Liver (tissue), 9 donors: ENCODE data around the gene LDLRAD4. TPM values are rescaled to one million over a fixed set of nuclear protein-coding genes. Genes with fewer than 3 reads are reported as not detected.

ENCODE experiments used
- DNase-seq: peaks from one replicate; pipeline ENCODE4 v3.0.0-alpha.2; 2017; ENCODE audit warnings: low spot score
- H3K27ac ChIP-seq, 2 donors: one replicate each; pipeline ENCODE4 v1.7.0; 2013; ENCODE audit warnings: inconsistent platforms in 2 of 2, low read length in 2 of 2, control low read depth in 1 of 2, low read depth in 1 of 2, mild to moderate bottlenecking in 1 of 2
- H3K27me3 ChIP-seq, 4 donors: one replicate each; pipeline versions ENCODE4 v1.6.1 to v1.7.0; 2013; ENCODE audit warnings: low read length in 3 of 4, inconsistent platforms in 1 of 4, mild to moderate bottlenecking in 1 of 4, moderate library complexity in 1 of 4; ENCODE audit not compliant: control insufficient read depth in 4 of 4, insufficient read depth in 4 of 4
- H3K36me3 ChIP-seq, 4 donors: one replicate each; pipeline versions ENCODE4 v1.6.1 to v1.7.0; 2013; ENCODE audit warnings: low read length in 3 of 4, mild to moderate bottlenecking in 3 of 4, low read depth in 1 of 4, moderate library complexity in 1 of 4; ENCODE audit not compliant: control insufficient read depth in 4 of 4, insufficient read depth in 3 of 4
- H3K4me1 ChIP-seq, 4 donors: one replicate each; pipeline versions ENCODE4 v1.6.1 to v1.7.0; 2013; ENCODE audit warnings: low read length in 3 of 4, mild to moderate bottlenecking in 3 of 4, moderate library complexity in 1 of 4; ENCODE audit not compliant: control insufficient read depth in 4 of 4, insufficient read depth in 4 of 4
- H3K4me3 ChIP-seq, 3 donors: one replicate each; pipeline versions ENCODE4 v1.6.1 to v1.7.0; 2013; ENCODE audit warnings: low read length in 3 of 3, control low read depth in 1 of 3, low read depth in 1 of 3, mild to moderate bottlenecking in 1 of 3
- H3K9ac ChIP-seq, 2 donors: one replicate each; pipeline ENCODE4 v1.7.0; 2013; ENCODE audit warnings: low read length in 2 of 2, mild to moderate bottlenecking in 2 of 2, moderate library complexity in 2 of 2, control low read depth in 1 of 2, low read depth in 1 of 2
- H3K9me3 ChIP-seq, 4 donors: one replicate each; pipeline versions ENCODE4 v1.6.1 to v1.7.0; 2013; ENCODE audit warnings: low read length in 3 of 4; ENCODE audit not compliant: control insufficient read depth in 4 of 4
- ATF3 ChIP-seq: IDR thresholded peaks from 2 replicates; pipeline ENCODE4 v1.6.1; 2016; ENCODE audit warnings: antibody characterized with exemption
- FOXA1 ChIP-seq: IDR thresholded peaks from 2 replicates; pipeline ENCODE4 v1.6.1; 2016; ENCODE audit warnings: antibody characterized with exemption
- FOXA2 ChIP-seq: IDR thresholded peaks from 2 replicates; pipeline ENCODE4 v1.6.1; 2016; ENCODE audit warnings: antibody characterized with exemption
- HNF4A ChIP-seq, 2 donors: conservative IDR thresholded peaks; 2 replicates each; pipeline ENCODE4 v1.6.1; 2016; ENCODE audit warnings: antibody characterized with exemption in 2 of 2, mild to moderate bottlenecking in 2 of 2
- HNF4G ChIP-seq: IDR thresholded peaks from 2 replicates; pipeline ENCODE4 v1.6.1; 2016; ENCODE audit warnings: antibody characterized with exemption
- JUND ChIP-seq, 2 donors: IDR thresholded peaks; 2 replicates each; pipeline ENCODE4 v1.6.1; 2016; ENCODE audit warnings: antibody characterized with exemption in 2 of 2
- NR2F2 ChIP-seq: IDR thresholded peaks from 2 replicates; pipeline ENCODE4 v1.6.1; 2016; ENCODE audit warnings: antibody characterized with exemption
- RXRA ChIP-seq, 2 donors: IDR thresholded peaks; 2 replicates each; pipeline ENCODE4 v1.6.1; 2017 to 2018; ENCODE audit warnings: antibody characterized with exemption in 2 of 2, mild to moderate bottlenecking in 1 of 2
- TAF1 ChIP-seq: conservative IDR thresholded peaks from 2 replicates; pipeline ENCODE4 v1.6.1; 2016; ENCODE audit warnings: antibody characterized with exemption, mild to moderate bottlenecking
- YY1 ChIP-seq: IDR thresholded peaks from 2 replicates; pipeline ENCODE4 v1.6.1; 2016; ENCODE audit warnings: antibody characterized with exemption, mild to moderate bottlenecking
- ZBTB33 ChIP-seq: IDR thresholded peaks from 2 replicates; pipeline ENCODE4 v1.6.1; 2016; ENCODE audit warnings: antibody characterized with exemption
- WGBS: extraction: QIAGEN DNeasy Blood & Tissue Kit; methylation state at CpG from one replicate; pipeline ENCODE4 v1.1.7; 2013; 5-methylcytosine and 5-hydroxymethylcytosine counted together
- polyA plus RNA-seq, 2 donors: library from polyadenylated mRNA; stranded (reverse) in 1 of 2; unstranded in 1 of 2; fragments of 200-250 nt in 1 of 2; fragments of >200 nt in 1 of 2; fragmentation: Nextera tagmentation in 1 of 2; extraction: Ambion mirVana in 1 of 2; gene quantifications; one replicate each; pipeline versions ENCODE4 v1.2.1 to v1.2.3, GENCODE V29; 2013 to 2015
- total RNA-seq, 2 donors: library from RNA; depleted of rRNA; stranded (reverse); fragments of >200 nt; gene quantifications; one replicate each; pipeline ENCODE4 v1.2.3, GENCODE V29; 2014
- TF ChIP-seq, protein P1 (sequence below): IDR thresholded peaks from 2 replicates; pipeline ENCODE4 v1.6.1; 2016; ENCODE audit warnings: antibody characterized with exemption
- TF ChIP-seq, protein P2 (sequence below): IDR thresholded peaks from 2 replicates; pipeline ENCODE4 v1.6.1; 2016; ENCODE audit warnings: antibody characterized with exemption, mild to moderate bottlenecking
- donor health status: healthy.
- donor health status: healthy.
- donor health status: healthy.
- donor health status: healthy.
- donor health status: healthy.

Gene LDLRAD4
- total and polyA plus RNA-seq, 4 donors, result 4.8 to 41.7 (median 12.7) TPM

GRCh38 chr18:13313006-13313686, 94.6 kb downstream of the LDLRAD4 start (continued):
- TF ChIP-seq HNF4A (conservative IDR thresholded peaks at IDR 0.05) (peak; percentile 57 to 85), FOXA1 (peak; percentile 69)
- TF ChIP-seq, protein P1, sequence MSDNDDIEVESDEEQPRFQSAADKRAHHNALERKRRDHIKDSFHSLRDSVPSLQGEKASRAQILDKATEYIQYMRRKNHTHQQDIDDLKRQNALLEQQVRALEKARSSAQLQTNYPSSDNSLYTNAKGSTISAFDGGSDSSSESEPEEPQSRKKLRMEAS, result peak; percentile 61

DNA sequence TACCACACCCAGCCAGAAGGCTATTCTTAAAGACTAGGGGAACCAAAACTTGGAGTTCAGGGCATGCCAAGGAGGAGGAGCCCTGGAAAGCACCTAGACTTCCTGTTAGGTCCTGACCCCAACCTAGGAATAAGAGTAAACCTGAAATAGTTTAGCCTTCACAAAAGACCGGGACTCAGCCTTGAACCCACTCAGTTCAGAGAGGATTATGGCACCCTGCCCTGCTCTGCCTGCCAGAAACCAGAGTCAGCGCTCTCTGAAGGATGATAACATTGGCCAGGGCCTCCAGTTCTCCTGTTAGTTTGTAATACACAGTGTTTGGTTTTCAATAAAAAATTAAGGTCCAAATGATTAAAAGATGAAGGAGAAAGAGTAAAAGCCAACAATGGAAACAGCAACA, 96.4 kb downstream of the LDLRAD4 start:
- peak in 1 of 2 donors; percentile 32 for TF ChIP-seq HNF4A (conservative IDR thresholded peaks at IDR 0.05)
- TF ChIP-seq ATF3, result no peak
- peak; percentile 43 to 65 for TF ChIP-seq RXRA (IDR thresholded peaks at IDR 0.05)
- Histone ChIP-seq H3K36me3 (no peaks in the 10 kb centered on the region), H3K27ac (no peak overlapping the region), H3K27me3 (no peaks in the 10 kb centered on the region), H3K4me3 (no peak overlapping the region), H3K4me1 (peaks cover 4 to 37% (median 22%) of the 10 kb centered on the region in 4 donors), H3K9ac (no peak overlapping the region), H3K9me3 (peaks cover 0 to 5% (median 2%) of the 10 kb centered on the region in 4 donors)
- DNase-seq, result no peak
- WGBS, result 33% methylated on average over 2 of the region's 2 CpGs

DNA sequence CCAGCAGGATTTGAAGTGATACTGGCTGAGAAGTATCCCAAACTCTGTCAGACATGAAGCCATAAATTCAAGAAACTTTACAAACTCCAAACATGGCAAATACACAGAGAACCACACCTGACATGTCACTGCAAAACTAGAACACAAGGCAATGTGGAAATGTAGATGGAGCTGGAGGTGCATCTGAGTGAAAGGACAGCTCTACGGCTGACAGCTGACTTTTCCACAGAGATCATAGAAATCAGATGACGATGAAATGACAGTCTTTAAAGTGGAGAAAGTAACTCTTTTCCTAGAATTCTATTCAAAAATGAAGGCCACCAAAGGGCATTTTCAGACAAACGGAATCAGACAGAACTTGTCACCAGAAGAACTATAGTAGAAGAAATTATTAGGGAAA, 97.5 kb downstream of the LDLRAD4 start:
- no peak overlapping the region for H3K4me3 ChIP-seq
- H3K27me3 ChIP-seq, result no peaks in the 10 kb centered on the region
- TF ChIP-seq FOXA2, result no peak
- no peak for TF ChIP-seq YY1
- TF ChIP-seq TAF1, result no peak
- TF ChIP-seq JUND (IDR thresholded peaks at IDR 0.05), result no peak
- no peak for TF ChIP-seq ZBTB33
- TF ChIP-seq, protein P2, sequence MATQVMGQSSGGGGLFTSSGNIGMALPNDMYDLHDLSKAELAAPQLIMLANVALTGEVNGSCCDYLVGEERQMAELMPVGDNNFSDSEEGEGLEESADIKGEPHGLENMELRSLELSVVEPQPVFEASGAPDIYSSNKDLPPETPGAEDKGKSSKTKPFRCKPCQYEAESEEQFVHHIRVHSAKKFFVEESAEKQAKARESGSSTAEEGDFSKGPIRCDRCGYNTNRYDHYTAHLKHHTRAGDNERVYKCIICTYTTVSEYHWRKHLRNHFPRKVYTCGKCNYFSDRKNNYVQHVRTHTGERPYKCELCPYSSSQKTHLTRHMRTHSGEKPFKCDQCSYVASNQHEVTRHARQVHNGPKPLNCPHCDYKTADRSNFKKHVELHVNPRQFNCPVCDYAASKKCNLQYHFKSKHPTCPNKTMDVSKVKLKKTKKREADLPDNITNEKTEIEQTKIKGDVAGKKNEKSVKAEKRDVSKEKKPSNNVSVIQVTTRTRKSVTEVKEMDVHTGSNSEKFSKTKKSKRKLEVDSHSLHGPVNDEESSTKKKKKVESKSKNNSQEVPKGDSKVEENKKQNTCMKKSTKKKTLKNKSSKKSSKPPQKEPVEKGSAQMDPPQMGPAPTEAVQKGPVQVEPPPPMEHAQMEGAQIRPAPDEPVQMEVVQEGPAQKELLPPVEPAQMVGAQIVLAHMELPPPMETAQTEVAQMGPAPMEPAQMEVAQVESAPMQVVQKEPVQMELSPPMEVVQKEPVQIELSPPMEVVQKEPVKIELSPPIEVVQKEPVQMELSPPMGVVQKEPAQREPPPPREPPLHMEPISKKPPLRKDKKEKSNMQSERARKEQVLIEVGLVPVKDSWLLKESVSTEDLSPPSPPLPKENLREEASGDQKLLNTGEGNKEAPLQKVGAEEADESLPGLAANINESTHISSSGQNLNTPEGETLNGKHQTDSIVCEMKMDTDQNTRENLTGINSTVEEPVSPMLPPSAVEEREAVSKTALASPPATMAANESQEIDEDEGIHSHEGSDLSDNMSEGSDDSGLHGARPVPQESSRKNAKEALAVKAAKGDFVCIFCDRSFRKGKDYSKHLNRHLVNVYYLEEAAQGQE, result no peak
- no peak for TF ChIP-seq RXRA (IDR thresholded peaks at IDR 0.05)
- no peak for TF ChIP-seq FOXA1
- TF ChIP-seq HNF4G, result no peak
- no peak for TF ChIP-seq NR2F2
- H3K36me3 ChIP-seq, result no peaks in the 10 kb centered on the region
- DNase-seq, result no peak
- WGBS, result 95% methylated on average over 3 of the region's 3 CpGs
- no peak overlapping the region for H3K9ac ChIP-seq
- peaks cover 0 to 5% (median 2%) of the 10 kb centered on the region in 4 donors for H3K9me3 ChIP-seq
- peaks cover 4 to 37% (median 22%) of the 10 kb centered on the region in 4 donors for H3K4me1 ChIP-seq
- H3K27ac ChIP-seq, result no peak overlapping the region
